ENCODE results near the gene SYNPO2.
"Not testable (repeated sequence)": the region's sequence is repeated elsewhere in the genome, so short reads cannot be mapped to it uniquely, and the experiment has no call there.

The SYNPO2 gene

DNA sequence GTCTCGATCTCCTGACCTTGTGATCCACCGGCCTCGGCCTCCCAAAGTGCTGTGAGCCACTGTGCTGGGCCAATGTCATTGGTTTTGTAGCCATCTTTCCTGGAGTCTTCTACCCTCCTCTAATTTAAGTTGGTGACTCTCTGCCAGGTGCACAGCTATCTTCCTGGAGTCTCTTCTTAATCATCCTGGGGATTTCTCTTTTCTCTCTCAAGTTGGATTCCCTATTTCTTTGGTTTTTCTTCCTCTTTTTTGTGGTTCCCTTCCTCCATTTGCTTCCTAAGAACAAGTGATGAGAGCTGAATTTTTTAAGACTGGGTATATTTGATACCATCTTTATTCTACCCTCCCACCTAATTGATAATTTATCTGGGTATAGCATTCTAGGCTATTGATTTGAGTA is 113.8 kb downstream of the SYNPO2 start:
- no peak for DNase-seq (ENCODE audit: low read depth)

DNA sequence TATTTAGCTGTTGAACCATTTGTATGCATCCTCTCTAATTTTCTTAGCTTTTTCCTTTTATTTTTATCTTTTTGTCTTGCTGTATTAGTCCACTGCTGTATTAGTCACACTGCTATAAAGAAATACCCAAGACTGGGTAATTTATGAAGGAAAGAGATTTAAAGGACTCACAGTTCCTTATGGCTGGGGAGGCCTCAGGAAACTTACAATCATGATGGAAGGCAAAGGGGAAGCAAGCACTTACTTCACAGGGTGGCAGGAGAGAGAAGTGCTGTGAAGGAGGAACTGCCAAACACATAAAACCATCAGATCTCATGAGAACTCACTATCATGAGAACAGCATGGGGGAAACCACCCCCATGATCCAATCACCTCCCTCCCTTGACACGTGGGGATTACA is 114.3 kb downstream of the SYNPO2 start:
- not testable (repeated sequence) for DNase-seq (ENCODE audit: low read depth)

- no peak for DNase-seq (ENCODE audit: low read depth)
Observed at GRCh38 chr4:119005928-119006460, 117.3 kb downstream of the SYNPO2 start.

GRCh38 chr4:119008761-119009160 is 120.1 kb downstream of the SYNPO2 start:
- DNase-seq (ENCODE audit: low read depth), result no peak

GRCh38 chr4:119010221-119010620 is 121.6 kb downstream of the SYNPO2 start:
- DNase-seq (ENCODE audit: low read depth), result not testable (repeated sequence)

DNA sequence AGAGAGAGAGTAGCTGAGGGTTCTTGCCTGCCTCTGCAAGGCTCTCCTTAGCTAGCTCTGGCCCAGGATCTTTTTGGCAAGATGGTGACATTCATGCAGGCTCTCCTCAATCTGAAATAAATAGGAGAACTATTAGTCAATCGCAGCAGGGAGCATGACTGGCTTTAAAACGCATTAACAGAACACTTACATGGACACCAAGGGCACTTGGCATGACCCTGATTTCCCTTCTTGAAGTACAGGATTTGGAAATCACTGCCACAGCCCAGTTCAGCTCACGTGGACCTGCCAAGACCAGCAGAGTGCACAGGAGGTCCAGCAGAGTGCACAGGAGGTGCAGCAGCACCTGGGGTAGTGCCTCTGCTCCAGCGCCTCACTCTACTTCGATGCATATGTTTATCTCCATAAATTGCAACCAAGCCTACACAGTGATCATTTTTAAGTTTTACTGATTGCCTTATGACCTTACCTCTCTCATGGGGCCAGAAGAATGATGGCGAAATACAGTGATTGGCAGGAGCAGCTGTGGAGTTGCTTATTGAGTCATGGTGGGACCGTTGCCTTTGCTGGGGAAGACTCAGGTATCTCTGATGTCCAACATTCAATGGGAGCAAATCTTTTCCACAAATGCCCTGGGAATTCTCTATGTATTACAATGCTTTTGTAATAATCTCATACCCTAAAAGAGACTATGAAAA is 122.4 kb downstream of the SYNPO2 start:
- no peak for DNase-seq (ENCODE audit: low read depth)

GRCh38 chr4:119011607-119011988 is 122.9 kb downstream of the SYNPO2 start:
- no peak for DNase-seq (ENCODE audit: low read depth)

DNA sequence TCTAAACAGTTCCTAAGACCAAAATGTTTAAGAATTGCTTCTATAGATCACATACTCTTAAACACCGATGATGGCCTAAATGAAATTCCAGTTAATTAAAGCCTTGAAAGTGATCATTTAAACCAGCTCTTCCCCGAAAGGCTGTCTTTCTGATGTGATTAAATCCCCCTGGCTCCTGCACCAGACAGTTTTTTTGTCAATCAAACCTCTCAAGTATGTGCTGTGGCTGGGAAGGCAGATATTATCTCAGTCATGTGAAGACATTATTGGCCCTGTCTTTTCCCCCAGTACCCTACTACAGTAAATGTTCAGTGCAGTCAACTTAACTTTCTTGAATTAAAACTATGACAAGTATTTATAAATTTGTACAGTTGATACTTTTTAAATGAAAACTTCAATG is 126.0 kb downstream of the SYNPO2 start:
- DNase-seq (ENCODE audit: low read depth), result no peak

- no peak for DNase-seq (ENCODE audit: low read depth)
Observed at GRCh38 chr4:119016636-119017035, 128.0 kb downstream of the SYNPO2 start.

DNA sequence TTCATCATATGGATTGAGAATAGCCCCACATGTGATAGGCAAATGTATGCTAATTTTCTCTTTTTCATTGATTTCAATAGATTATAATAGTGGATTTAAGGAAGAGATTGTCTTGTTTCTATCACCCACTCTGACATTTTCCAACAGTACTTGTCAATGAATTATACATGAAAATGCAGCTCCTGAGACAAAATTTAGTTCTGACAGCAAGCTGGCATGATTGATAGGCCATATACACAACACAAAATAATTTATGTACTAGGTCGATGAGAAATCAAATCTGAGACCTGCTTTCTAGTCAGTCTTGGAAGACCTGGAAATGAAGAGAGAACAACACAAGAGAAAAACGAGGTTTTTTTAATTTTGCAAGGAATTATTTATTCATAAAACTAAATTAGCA is 129.0 kb downstream of the SYNPO2 start:
- DNase-seq (ENCODE audit: low read depth), result no peak

- DNase-seq (ENCODE audit: low read depth), result no peak
Observed at GRCh38 chr4:119020158-119020557, 131.5 kb downstream of the SYNPO2 start.

GRCh38 chr4:119022520-119022919 is 133.9 kb downstream of the SYNPO2 start:
- DNase-seq (ENCODE audit: low read depth), result not testable (repeated sequence)

DNA sequence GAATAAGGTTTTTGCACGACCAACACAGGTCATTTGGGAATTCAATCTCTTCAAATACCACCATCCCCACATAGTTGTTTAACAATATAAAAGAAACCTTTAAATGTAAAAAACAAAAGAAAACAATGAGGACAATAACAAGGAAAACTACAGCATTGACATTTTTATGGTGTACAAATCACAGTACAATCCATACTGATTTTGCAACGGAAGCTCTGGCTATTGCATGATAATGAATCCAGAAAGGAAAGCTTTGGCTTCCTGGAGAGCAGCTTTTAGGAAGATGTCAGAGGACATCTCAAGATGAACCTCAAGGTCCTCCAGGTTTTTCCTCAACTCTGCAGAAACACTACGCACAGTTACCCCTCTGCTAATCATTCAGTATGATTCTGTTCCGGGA is 135.4 kb downstream of the SYNPO2 start:
- no peak for DNase-seq (ENCODE audit: low read depth)

- DNase-seq (ENCODE audit: low read depth), result no peak
Observed at GRCh38 chr4:119025420-119025819, 136.8 kb downstream of the SYNPO2 start.

- DNase-seq (ENCODE audit: low read depth), result no peak
Observed at GRCh38 chr4:119025916-119026661, 137.4 kb downstream of the SYNPO2 start.

DNA sequence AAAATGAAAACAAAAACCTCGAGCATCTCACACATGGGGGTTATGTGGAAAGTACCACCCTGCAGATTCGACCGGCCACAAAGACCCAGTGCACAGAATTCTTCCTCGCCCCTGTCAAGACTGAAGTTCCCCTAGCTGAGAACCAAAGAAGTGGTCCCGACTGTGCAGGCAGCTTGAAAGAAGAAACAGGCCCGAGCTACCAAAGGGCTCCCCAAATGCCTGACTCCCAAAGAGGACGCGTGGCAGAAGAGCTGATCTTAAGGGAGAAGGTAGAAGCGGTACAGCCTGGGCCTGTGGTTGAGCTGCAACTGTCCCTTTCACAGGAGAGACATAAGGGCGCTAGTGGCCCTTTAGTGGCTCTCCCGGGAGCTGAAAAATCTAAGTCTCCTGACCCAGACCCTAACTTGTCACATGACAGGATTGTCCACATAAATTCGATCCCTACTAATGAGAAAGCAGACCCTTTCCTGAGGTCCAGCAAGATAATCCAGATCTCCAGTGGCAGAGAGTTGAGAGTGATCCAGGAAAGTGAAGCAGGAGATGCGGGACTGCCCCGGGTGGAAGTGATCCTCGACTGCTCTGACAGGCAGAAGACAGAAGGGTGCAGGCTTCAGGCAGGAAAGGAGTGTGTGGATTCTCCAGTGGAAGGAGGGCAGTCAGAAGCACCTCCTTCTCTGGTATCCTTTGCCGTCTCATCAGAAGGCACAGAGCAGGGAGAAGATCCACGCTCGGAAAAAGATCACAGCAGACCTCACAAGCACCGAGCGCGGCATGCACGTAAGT is 138.2 kb downstream of the SYNPO2 start:
- DNase-seq (ENCODE audit: low read depth), result no peak

DNA sequence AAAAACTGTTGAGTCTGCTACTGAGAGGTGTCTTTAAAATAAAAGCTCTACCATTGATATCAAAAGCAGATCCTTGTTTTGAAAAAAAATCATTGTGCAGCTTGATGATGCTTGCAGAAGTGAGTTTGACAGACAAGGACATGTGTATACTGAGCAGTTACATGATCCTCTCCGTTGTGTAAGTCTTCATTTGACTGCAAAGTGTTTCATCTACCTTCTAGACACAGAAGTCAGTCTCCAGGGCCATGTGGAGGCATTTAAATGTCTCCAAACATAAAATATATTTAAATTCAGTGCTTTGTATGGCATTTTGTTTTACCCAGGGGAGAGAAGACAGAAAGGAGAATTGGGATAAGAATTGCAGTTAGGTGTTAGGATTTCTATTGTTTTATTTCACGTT is 139.2 kb downstream of the SYNPO2 start:
- no peak for DNase-seq (ENCODE audit: low read depth)

DNA sequence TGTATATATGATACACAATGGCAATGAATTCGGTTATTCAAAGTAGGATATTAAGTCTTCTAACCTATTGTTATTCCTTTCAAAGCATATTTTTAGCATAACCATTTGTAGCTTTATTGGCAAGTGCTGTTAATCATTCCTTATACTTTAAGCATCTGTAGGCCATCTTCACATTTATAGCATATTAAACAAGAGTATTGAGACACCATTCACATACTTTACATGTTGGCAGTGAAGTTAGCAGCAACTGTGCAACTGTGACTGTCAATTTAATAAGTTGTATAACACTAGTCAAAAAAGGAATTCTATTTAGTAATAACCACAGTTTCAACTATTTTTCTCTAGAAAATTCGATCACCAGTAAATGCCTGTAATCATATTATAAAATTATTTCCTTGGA is 139.6 kb downstream of the SYNPO2 start:
- DNase-seq (ENCODE audit: low read depth), result no peak

GRCh38 chr4:119029847-119030535 is 141.3 kb downstream of the SYNPO2 start:
- no peak for DNase-seq (ENCODE audit: low read depth)

DNA sequence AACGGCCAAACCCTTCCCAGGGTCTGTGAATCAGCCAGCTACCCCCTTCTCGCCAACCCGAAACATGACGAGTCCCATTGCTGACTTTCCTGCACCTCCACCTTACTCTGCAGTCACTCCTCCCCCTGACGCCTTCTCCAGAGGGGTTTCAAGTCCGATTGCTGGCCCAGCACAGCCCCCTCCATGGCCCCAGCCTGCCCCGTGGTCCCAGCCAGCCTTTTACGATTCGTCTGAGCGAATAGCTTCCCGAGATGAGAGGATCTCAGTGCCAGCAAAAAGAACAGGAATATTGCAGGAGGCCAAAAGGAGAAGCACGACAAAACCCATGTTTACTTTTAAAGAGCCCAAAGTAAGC is 141.9 kb downstream of the SYNPO2 start:
- DNase-seq (ENCODE audit: low read depth), result no peak

DNA sequence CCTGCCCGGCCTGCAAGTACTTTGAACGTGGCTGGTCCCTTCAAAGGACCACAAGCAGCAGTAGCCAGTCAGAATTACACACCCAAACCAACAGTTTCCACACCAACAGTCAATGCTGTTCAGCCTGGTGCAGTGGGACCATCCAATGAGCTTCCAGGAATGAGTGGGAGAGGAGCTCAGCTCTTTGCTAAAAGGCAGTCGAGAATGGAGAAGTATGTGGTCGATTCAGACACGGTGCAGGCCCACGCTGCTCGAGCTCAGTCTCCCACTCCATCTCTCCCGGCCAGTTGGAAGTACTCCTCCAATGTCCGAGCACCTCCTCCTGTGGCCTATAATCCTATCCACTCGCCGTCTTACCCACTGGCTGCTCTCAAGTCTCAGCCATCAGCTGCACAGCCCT is 142.6 kb downstream of the SYNPO2 start:
- no peak for DNase-seq (ENCODE audit: low read depth)
